HG03460 (cell line): ENCODE results near the gene KCTD4.
"Not testable (repeated sequence)": the region's sequence is repeated elsewhere in the genome, so short reads cannot be mapped to it uniquely, and the experiment has no call there.

Source experiments
- ATAC-seq: cut with Tn5 transposase; IDR thresholded peaks from one replicate; pipeline ENCODE4 v1.9.1; 2021; ENCODE audit not compliant: unreplicated experiment

The KCTD4 gene

GRCh38 chr13:45216193-45216592, 15.3 kb upstream of the KCTD4 start:
- no peak for ATAC-seq

DNA sequence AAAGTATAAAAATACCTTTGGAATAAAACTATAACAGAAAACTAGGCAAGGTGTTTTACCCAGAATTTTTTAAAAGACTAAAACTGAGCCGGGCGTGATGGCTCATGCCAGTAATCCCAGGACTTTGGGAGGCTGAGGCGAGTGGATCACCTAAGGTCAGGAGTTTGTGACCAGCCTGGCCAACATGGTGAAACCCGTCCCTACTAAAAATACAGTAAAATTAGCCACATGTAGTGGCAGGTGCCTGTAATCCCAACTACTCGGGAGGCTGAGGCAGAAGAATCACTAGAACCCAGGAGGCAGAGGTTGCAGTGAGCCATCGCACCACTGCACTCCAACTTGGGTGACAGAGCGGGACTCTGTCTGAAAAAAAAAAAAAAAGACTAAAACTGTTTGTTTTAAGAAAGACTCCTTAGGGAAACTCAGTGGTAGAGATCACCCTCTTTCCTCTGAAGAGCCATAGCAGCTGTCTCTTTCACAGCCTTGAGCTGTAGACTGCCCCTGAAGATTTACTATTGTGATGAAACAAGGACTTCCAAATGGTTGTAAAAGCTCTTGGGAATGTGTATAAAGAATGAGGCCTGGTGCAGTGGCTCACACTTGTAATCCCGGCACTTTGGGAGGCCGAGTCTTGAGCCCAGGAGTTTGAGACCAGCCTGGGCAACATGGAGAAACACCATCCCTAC, 14.7 kb upstream of the KCTD4 start:
- no peak for ATAC-seq

- no peak for ATAC-seq
Measured at GRCh38 chr13:45209229-45209628, 8.4 kb upstream of the KCTD4 start.

- ATAC-seq: no peak
Measured at GRCh38 chr13:45208132-45208531, 7.3 kb upstream of the KCTD4 start.

DNA sequence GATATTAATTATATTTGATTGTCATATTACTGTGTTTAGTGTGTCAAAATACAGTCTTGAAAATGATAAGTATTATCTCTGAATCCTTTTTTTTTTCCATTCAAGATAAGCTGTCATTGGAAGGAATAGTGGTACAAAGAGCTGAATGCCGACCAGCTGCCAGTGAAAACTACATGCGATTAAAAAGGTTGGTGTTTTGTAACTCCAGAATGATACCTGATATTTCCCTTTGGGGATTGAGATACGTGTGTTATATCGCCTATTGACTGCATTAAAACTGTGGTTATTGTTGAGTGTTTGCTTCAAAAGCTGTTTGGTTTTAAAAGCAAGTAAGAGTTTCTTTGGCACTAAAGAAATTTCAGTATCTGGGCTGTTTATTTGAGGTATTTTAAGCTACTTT, 6.5 kb upstream of the KCTD4 start:
- no peak for ATAC-seq

DNA sequence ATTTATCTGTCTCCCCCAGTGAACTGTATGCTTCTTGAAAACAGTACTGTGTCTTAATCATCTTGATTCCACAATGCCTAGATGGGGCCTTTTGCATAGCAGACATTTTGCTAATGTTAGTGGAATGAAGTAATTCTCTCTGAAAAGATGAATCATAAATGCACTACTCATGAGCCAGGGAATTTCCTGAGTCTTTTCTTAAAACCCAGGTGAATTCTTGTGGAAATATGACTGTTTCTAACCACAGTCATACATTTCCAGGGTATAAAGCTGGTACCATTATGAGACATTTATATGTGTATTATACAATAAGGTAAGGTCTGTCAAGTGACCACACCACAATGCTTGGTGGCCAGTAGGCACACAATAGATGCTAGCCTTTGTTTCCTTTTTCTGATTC, 5.5 kb upstream of the KCTD4 start:
- ATAC-seq: peak; percentile 59

DNA sequence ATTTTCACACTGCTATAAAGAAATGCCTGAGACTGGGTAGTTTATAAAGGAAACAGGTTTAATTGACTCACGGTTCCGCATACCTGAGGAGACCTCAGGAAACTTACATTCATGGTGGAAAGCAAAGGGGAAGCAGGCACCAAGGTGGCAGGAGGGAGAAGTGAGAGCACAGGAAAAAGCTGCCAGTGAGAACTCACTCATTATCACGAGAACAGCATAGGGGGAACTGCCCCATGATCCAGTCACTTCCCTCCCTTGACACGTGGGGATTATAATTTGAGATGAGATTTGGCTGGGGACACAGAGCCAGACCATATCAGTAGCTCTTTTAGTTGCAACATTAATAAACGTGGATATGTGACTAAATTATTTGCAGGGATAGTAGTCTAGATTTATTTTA, 4.3 kb upstream of the KCTD4 start:
- no peak for ATAC-seq

DNA sequence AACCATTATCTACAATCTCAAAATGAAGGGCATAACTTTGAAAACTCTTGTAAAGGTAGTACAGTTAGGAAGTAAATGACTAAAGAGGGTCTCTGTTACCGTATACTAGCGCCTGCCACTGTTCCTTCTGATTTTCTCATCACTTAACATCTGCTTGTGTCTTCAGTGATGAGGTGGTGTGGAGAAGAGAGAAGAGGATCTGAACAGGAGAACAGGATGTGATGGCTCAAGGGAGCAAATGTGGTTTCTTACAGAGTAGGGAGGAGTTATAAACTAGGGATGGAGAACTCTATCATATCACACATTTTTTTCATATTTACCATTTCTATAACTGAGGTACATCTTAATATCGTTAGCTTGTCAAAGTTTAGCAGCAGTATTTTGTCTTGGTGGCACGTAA, 1.1 kb downstream of the KCTD4 start:
- ATAC-seq: no peak

DNA sequence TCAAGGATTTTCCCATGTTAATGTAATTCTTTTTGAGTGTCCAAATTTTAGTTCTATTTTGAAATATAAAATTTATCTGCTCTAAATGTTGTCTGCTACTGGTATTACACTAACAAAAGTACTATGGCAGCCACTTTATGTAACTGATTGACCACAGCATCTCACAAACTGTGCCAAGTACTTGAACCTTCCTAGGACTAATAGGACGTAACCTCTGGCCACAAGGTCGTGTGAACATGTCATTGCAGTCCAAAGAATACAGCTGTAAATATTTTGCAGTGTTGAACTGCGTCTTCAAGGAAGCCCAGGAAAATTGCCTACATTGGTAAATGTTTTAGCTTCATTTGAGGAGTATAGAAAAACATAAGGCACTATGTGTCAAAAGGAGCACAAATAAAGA, 1.9 kb downstream of the KCTD4 start:
- no peak for ATAC-seq

DNA sequence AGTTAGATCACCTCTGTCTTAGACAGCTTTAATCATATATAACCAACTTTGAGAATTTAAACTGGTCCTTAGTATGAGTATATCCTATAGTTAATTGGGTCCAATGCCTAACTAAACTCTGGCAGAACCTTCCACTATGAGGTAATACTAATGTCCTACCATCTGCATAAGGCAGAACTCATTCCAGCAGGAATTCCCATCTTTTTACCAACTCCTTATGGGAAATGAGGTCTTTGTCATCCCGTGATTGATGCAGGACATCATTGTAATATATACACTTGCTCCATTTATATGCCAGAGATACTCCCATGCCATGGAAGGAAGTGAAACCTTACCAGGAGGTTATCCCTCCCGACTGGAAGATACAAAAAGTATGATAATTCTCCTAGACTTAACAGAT, 2.8 kb downstream of the KCTD4 start:
- ATAC-seq: no peak

- no peak for ATAC-seq
Measured at GRCh38 chr13:45196622-45197021, 4.2 kb downstream of the KCTD4 start.

DNA sequence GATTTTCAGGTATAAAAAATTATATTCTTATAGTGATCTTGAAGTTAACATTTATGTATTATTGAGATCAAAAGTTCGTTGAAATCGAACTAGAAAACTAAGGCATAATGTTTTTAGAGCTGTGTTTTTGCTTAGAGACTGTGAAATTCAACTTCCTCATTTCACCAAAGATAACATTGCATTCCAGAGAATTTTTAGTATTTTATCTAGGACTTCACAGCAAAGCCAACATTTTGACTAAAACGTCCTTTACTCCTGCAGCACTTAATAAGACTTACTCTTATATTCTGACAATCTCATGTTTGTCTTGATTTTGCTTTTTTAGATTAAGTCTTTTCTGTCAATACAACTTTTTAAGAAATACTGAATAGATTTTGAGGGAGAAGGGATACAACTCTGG, 4.7 kb downstream of the KCTD4 start:
- no peak for ATAC-seq

GRCh38 chr13:45195421-45195820, 5.4 kb downstream of the KCTD4 start:
- ATAC-seq: no peak

GRCh38 chr13:45194081-45194939, 6.5 kb downstream of the KCTD4 start:
- no peak for ATAC-seq

DNA sequence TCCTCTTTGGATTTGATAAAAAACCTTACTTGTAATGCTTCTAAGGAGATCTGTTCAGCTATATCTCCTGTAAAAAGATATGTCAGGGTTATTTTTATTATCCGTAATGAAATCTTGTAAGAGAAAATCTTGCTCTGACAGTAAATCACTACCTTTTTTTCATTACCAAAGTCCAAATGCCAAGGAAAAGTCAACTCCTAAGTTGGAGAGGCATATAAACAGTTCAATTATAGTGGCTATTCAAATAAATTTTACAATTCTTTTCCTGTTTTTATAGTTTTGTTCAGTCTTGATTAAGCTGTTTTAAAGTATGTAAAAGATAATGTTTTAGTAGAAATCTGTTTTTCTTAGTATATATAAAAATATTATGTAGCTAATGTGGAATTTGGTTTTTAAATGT, 9.0 kb downstream of the KCTD4 start:
- no peak for ATAC-seq

GRCh38 chr13:45189511-45189910, 11.3 kb downstream of the KCTD4 start:
- ATAC-seq: not testable (repeated sequence)

DNA sequence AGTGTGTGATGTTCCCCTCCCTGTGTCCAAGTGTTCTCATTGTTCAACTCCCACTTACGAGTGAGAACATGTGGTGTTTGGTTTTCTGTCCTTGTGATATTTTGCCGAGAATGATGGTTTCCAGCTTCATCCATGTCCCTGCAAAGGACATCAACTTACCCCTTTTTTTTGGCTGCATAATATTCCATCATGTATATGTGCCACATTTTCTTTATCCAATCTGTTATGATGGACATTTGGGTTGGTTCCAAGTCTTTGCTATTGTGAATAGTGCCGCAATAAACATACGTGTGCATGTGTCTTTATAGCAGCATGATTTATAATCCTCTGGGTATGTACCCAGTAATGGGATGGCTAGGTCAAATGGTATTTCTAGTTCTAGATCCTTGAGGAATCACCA, 11.8 kb downstream of the KCTD4 start:
- not testable (repeated sequence) for ATAC-seq

DNA sequence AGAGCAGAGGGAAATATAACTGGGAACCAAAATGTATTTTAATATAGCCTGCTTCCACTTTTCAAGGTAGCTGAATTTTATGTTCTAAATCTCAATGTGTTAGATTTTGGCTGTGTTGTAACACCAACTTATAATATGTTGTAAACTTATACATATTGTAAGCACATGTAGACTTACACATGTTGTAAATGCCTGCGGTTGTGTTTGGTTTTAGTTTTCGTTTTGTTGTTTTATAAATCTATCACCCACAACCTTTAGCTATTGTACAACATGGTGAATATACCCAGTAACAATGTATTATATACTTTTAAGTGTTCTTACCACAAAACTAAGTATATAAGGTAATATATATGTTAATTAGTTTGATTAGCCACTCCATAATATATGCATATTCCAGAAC, 15.6 kb downstream of the KCTD4 start:
- ATAC-seq: no peak

DNA sequence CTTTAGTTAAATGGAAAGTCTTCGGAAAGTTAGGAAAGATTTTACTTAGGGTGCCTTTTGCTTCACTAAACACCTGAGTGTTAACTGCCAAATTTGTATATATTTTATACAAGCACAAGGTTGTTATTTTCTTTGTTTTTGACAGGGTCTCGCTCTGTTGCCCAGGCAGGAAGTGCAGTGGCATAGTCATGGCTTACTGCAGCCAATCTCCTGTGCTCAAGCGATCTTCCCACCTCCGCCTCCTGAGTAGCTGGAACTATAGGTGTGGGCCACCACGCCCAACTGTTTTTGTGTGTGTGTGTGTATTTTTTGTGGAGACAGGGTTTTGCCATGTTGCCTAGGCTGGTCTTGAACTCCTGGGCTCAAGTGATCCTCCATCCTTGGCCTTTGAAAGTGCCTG, 16.2 kb downstream of the KCTD4 start:
- no peak for ATAC-seq

- no peak for ATAC-seq
Measured at GRCh38 chr13:45180713-45181601, 19.9 kb downstream of the KCTD4 start.

GRCh38 chr13:45180303-45180702, 20.5 kb downstream of the KCTD4 start:
- no peak for ATAC-seq

DNA sequence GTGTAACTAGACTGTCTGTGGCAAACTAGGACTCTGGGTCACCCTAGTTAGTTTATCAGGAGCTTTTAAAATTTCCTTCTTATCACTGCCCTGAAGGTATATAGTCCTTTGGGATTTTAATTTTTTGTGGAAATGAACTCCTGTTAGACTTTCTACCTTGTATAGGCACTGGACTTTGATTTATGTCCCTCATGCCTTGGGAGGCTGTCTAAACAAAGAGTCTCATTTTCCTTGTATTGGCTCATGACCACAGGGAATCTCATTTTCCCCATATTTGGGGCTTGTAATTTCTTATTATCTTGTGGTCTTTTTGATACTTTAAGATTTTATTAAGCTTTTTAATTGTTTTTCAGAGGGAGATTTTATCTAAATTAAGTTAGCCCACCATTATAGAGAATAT, 21.4 kb downstream of the KCTD4 start:
- no peak for ATAC-seq
